ENCODE data around the gene KMT2D. TPM values are rescaled to one million over a fixed set of nuclear protein-coding genes. Genes with fewer than 3 reads are reported as not detected.
A peak's percentile ranks its signal among the peaks of the same experiment; 100 is the strongest.

Gene KMT2D
- total and polyA plus RNA-seq, 7 experiments from 2014 or later, result 6.6 to 167 (median 142) TPM

GRCh38 chr12:49026678-49027480, 33.7 kb downstream of the KMT2D start:
- POLR2A ChIA-PET, result no interaction called here

GRCh38 chr12:49026101-49026500, 34.5 kb downstream of the KMT2D start:
- DNase-seq (no peak), ATAC-seq (no peak)
- Histone ChIP-seq H3K9me3 (ENCODE audit: control insufficient read depth in 2 of 3, low read length in 3 of 3) (no peaks in the 10 kb centered on the region), H3K36me3 (ENCODE audit: control insufficient read depth in 2 of 3, insufficient read depth in 3 of 3, low read length in 3 of 3) (peaks cover 8 to 82% (median 20%) of the 10 kb centered on the region in 3 experiments), H3K4me1 (ENCODE audit: control insufficient read depth in 2 of 2, insufficient read depth in 2 of 2, low read length in 2 of 2) (no peaks in the 10 kb centered on the region), H3K27ac (ENCODE audit: low read depth, low read length) (no peak overlapping the region), H3K27me3 (ENCODE audit: control insufficient read depth in 2 of 2, insufficient read depth in 2 of 2, low read length in 2 of 2) (no peaks in the 10 kb centered on the region), H3K4me3 (ENCODE audit: low read length) (no peak overlapping the region)
- intact Hi-C loops (cut with micrococcal nuclease), result no loop called here
- peaks cover 0 to 12% (median 1%) of the 10 kb centered on the region in 7 donors for H3K4me1 Mint-ChIP-seq
- H3K9me3 Mint-ChIP-seq, result no peaks in the 10 kb centered on the region
- H3K27me3 Mint-ChIP-seq, result no peaks in the 10 kb centered on the region
- peaks cover 6 to 43% (median 17%) of the 10 kb centered on the region in 5 donors for H3K36me3 Mint-ChIP-seq
- ChIA-PET CTCF (interaction anchor here (0.5 kb wide), 1 partner anchor 72 kb away, joined by 4 read pairs; no protein-coding TSS in a partner anchor), POLR2A (no interaction called here)
- peak overlapping the region in 2 of 9 donors; percentile 8 to 17 for H3K27ac Mint-ChIP-seq
- no peak overlapping the region for H3K4me3 Mint-ChIP-seq

More at GRCh38 chr12:49026678-49027480, 33.7 kb downstream of the KMT2D start:
- intact Hi-C loops (cut with micrococcal nuclease), result no loop called here
- Mint-ChIP-seq H3K9me3 (no peaks in the 10 kb centered on the region), H3K27ac (no peak overlapping the region), H3K27me3 (no peaks in the 10 kb centered on the region), H3K4me3 (no peak overlapping the region), H3K36me3 (peaks cover 6 to 40% (median 14%) of the 10 kb centered on the region in 5 donors), H3K4me1 (peaks cover 0 to 12% (median 0%) of the 10 kb centered on the region in 7 donors)
- H3K4me3 ChIP-seq (ENCODE audit: low read length), result no peak overlapping the region
- ATAC-seq (no peak), DNase-seq (no peak)
- no peaks in the 10 kb centered on the region for H3K4me1 ChIP-seq (ENCODE audit: control insufficient read depth in 2 of 2, insufficient read depth in 2 of 2, low read length in 2 of 2)
- CTCF ChIA-PET, result interaction anchor here (1.0 kb wide), 1 partner anchor 18 kb away, joined by 3 read pairs; no protein-coding TSS in a partner anchor
- H3K27me3 ChIP-seq (ENCODE audit: control insufficient read depth in 2 of 2, insufficient read depth in 2 of 2, low read length in 2 of 2), result no peaks in the 10 kb centered on the region
- peaks cover 8 to 82% (median 20%) of the 10 kb centered on the region in 3 experiments for H3K36me3 ChIP-seq (ENCODE audit: control insufficient read depth in 2 of 3, insufficient read depth in 3 of 3, low read length in 3 of 3)
- no peaks in the 10 kb centered on the region for H3K9me3 ChIP-seq (ENCODE audit: control insufficient read depth in 2 of 3, low read length in 3 of 3)
- no peak overlapping the region for H3K27ac ChIP-seq (ENCODE audit: low read depth, low read length)

- H3K27me3 ChIP-seq (ENCODE audit: control insufficient read depth in 2 of 2, insufficient read depth in 2 of 2, low read length in 2 of 2), result no peaks in the 10 kb centered on the region
- POLR2A ChIA-PET, result no interaction called here
- H3K9me3 Mint-ChIP-seq, result no peaks in the 10 kb centered on the region
- intact Hi-C loops (cut with micrococcal nuclease), result no loop called here
- no peak overlapping the region for H3K4me3 Mint-ChIP-seq
- H3K4me1 ChIP-seq (ENCODE audit: control insufficient read depth in 2 of 2, insufficient read depth in 2 of 2, low read length in 2 of 2), result no peaks in the 10 kb centered on the region
- H3K36me3 Mint-ChIP-seq, result peaks cover 6 to 43% (median 17%) of the 10 kb centered on the region in 5 donors
- H3K36me3 ChIP-seq (ENCODE audit: control insufficient read depth in 2 of 3, insufficient read depth in 3 of 3, low read length in 3 of 3), result peaks cover 8 to 85% (median 20%) of the 10 kb centered on the region in 3 experiments
- CTCF ChIA-PET, result interaction anchor here (1.6 kb wide), 1 partner anchor 31 kb away, joined by 6 read pairs; no protein-coding TSS in a partner anchor
- H3K27ac ChIP-seq (ENCODE audit: low read depth, low read length), result no peak overlapping the region
- H3K27me3 Mint-ChIP-seq, result no peaks in the 10 kb centered on the region
- H3K27ac Mint-ChIP-seq, result peak overlapping the region in 2 of 9 donors; percentile 27 to 36
- no peak for ATAC-seq
- no peaks in the 10 kb centered on the region for H3K9me3 ChIP-seq (ENCODE audit: control insufficient read depth in 2 of 3, low read length in 3 of 3)
- DNase-seq, result no peak
- peaks cover 0 to 12% (median 1%) of the 10 kb centered on the region in 7 donors for H3K4me1 Mint-ChIP-seq
- no peak overlapping the region for H3K4me3 ChIP-seq (ENCODE audit: low read length)
Observed at GRCh38 chr12:49025463-49025862, 35.1 kb downstream of the KMT2D start.

GRCh38 chr12:49024543-49024942, 36.1 kb downstream of the KMT2D start:
- Mint-ChIP-seq H3K9me3 (no peaks in the 10 kb centered on the region), H3K27me3 (no peaks in the 10 kb centered on the region), H3K27ac (peak overlapping the region in 2 of 9 donors; percentile 71 to 74), H3K4me1 (peaks cover 5 to 15% (median 6%) of the 10 kb centered on the region in 7 donors), H3K4me3 (no peak overlapping the region), H3K36me3 (peaks cover 6 to 43% (median 17%) of the 10 kb centered on the region in 5 donors)
- Histone ChIP-seq H3K9me3 (ENCODE audit: control insufficient read depth in 2 of 3, low read length in 3 of 3) (no peaks in the 10 kb centered on the region), H3K27ac (ENCODE audit: low read depth, low read length) (no peak overlapping the region), H3K36me3 (ENCODE audit: control insufficient read depth in 2 of 3, insufficient read depth in 3 of 3, low read length in 3 of 3) (peaks cover 8 to 81% (median 20%) of the 10 kb centered on the region in 3 experiments), H3K4me1 (ENCODE audit: control insufficient read depth in 2 of 2, insufficient read depth in 2 of 2, low read length in 2 of 2) (peaks cover 1 to 4% of the 10 kb centered on the region in 2 donors), H3K4me3 (ENCODE audit: low read length) (no peak overlapping the region), H3K27me3 (ENCODE audit: control insufficient read depth in 2 of 2, insufficient read depth in 2 of 2, low read length in 2 of 2) (no peaks in the 10 kb centered on the region)
- no peak for DNase-seq
- ChIA-PET CTCF (interaction anchor here (1.6 to 1.7 kb wide), 2 partner anchors 19 to 30 kb away, joined by 4 to 6 read pairs; no protein-coding TSS in a partner anchor), POLR2A (no interaction called here)
- intact Hi-C loops (cut with micrococcal nuclease), result no loop called here
- ATAC-seq, result no peak

- ATAC-seq (no peak), DNase-seq (no peak)
- Histone ChIP-seq H3K27ac (ENCODE audit: low read depth, low read length) (no peak overlapping the region), H3K9me3 (ENCODE audit: control insufficient read depth in 2 of 3, low read length in 3 of 3) (no peaks in the 10 kb centered on the region), H3K4me3 (ENCODE audit: low read length) (no peak overlapping the region), H3K27me3 (ENCODE audit: control insufficient read depth in 2 of 2, insufficient read depth in 2 of 2, low read length in 2 of 2) (no peaks in the 10 kb centered on the region), H3K4me1 (ENCODE audit: control insufficient read depth in 2 of 2, insufficient read depth in 2 of 2, low read length in 2 of 2) (peaks cover 4 to 7% of the 10 kb centered on the region in 2 donors), H3K36me3 (ENCODE audit: control insufficient read depth in 2 of 3, insufficient read depth in 3 of 3, low read length in 3 of 3) (peaks cover 8 to 78% (median 18%) of the 10 kb centered on the region in 3 experiments)
- Mint-ChIP-seq H3K4me3 (no peak overlapping the region), H3K4me1 (peaks cover 6 to 16% (median 12%) of the 10 kb centered on the region in 7 donors), H3K9me3 (no peaks in the 10 kb centered on the region), H3K36me3 (peaks cover 6 to 43% (median 17%) of the 10 kb centered on the region in 5 donors), H3K27me3 (no peaks in the 10 kb centered on the region), H3K27ac (no peak overlapping the region)
- ChIA-PET POLR2A (no interaction called here), CTCF (interaction anchor here (1.7 kb wide), 1 partner anchor 20 kb away, joined by 4 read pairs; no protein-coding TSS in a partner anchor)
- intact Hi-C loops (cut with micrococcal nuclease), result no loop called here
Observed at GRCh38 chr12:49023812-49024211, 36.8 kb downstream of the KMT2D start.

- peaks cover 7 to 11% of the 10 kb centered on the region in 2 donors for H3K4me1 ChIP-seq (ENCODE audit: control insufficient read depth in 2 of 2, insufficient read depth in 2 of 2, low read length in 2 of 2)
- H3K27ac ChIP-seq (ENCODE audit: low read depth, low read length), result no peak overlapping the region
- DNase-seq (no peak), ATAC-seq (no peak)
- POLR2A ChIA-PET, result no interaction called here
- H3K9me3 ChIP-seq (ENCODE audit: control insufficient read depth in 2 of 3, low read length in 3 of 3), result no peaks in the 10 kb centered on the region
- no peak overlapping the region for H3K4me3 ChIP-seq (ENCODE audit: low read length)
- H3K36me3 ChIP-seq (ENCODE audit: control insufficient read depth in 2 of 3, insufficient read depth in 3 of 3, low read length in 3 of 3), result peaks cover 8 to 67% (median 12%) of the 10 kb centered on the region in 3 experiments
- CTCF ChIA-PET, result no interaction called here
- Mint-ChIP-seq H3K36me3 (peaks cover under 1 to 38% (median 20%) of the 10 kb centered on the region in 5 donors), H3K4me1 (peaks cover 6 to 21% (median 20%) of the 10 kb centered on the region in 7 donors), H3K4me3 (no peak overlapping the region), H3K9me3 (no peaks in the 10 kb centered on the region), H3K27me3 (no peaks in the 10 kb centered on the region), H3K27ac (peak overlapping the region in 6 of 9 donors; percentile 54 to 90 (median 75))
- no peaks in the 10 kb centered on the region for H3K27me3 ChIP-seq (ENCODE audit: control insufficient read depth in 2 of 2, insufficient read depth in 2 of 2, low read length in 2 of 2)
- intact Hi-C loops (cut with micrococcal nuclease), result no loop called here
Observed at GRCh38 chr12:49022558-49023178, 37.9 kb downstream of the KMT2D start.

Data from naive thymus-derived CD4-positive, alpha-beta T cell (primary cell).